Hematopoietic multipotent progenitor cell treated with erythropoietin and hydrocortisone succinate and interleukin-3 and kit ligand, for 8 days (in vitro differentiated cells): ENCODE results near the gene LY6G5B.

ENCODE experiments used
- DNase-seq: peaks from one replicate; pipeline ENCODE4 v3.0.0-alpha.2; 2015

LY6G5B gene

DNA sequence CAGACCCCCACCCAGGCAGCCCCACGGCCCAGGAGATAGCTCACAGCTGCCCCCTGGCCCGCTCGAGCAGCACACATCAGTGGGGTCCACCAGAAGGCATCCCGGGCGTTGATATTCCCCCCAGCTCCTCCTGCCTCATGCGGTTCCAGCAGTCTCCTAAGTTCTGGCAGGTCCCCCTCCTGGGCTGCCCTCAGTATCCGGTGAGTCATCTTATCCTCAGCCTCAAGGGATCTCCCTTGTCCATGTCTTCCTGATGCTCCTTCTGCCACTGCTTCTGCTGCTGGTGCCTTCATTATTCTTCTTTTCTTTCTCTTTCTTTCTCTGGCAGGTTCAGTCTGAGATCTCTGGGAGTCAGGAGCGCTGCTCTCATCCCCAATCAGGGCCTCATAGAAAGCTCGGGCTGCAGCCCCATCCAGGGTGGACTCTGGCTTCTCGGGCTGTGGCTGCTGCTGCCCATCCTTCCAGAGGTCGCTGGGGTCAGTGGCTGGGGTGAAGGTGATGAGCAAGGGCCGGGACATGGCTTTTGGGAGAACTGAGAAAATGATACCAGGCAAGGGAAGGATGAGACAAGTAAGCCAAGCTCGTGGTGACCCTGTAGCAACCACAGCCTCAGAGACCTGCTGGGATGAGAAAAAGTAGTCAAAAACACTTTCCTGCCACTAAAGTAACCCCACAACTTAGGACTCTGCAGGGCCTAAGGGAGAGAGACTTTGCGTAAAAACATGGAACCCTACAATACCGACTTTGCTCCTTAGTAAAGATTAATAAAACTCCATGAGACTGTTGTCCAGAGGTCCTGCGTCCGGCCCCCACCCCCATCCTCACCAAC is 5.6 kb upstream of the LY6G5B start:
- DNase-seq: no peak

DNA sequence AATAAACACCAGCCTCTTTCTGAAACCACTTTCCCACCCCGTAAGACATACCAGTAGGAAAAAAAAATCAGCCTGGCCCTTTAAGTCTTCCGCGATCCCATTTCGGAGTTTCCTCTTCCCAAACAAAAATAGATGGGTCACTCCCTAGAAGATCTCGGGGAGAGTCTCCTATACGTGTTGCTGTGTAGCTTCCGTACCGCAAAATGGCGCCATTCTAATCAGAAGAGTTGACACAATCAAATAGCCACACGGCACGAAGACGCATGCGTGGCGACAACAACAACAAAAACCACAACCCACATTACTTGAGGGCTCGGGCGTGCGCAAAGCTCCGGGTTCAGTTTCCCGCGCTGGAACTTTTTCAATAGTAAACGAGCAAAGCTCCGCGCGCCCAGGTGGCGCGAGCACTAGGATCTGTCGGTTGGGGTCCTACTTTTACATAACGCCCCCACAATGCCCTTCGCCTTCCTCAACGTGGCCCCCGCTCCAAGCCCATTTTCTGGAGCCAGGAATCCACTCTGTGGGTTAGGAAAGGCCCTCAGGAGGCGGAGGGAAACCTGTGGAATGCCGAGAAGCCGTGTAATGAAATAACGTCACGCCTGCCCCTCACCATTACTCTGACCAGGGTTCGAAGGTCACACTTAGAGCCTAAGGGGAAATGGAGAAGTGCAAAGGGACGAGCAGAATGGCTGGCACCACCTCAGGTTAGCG is 4.8 kb upstream of the LY6G5B start, which contains the start of gene GPANK1:
Gene GPANK1, minus strand, starts transcription at position 208 of the 711 bp plus-strand sequence. CDS start 519 bp downstream, outside the sequence.
- DNase-seq: peak; percentile 99

DNA sequence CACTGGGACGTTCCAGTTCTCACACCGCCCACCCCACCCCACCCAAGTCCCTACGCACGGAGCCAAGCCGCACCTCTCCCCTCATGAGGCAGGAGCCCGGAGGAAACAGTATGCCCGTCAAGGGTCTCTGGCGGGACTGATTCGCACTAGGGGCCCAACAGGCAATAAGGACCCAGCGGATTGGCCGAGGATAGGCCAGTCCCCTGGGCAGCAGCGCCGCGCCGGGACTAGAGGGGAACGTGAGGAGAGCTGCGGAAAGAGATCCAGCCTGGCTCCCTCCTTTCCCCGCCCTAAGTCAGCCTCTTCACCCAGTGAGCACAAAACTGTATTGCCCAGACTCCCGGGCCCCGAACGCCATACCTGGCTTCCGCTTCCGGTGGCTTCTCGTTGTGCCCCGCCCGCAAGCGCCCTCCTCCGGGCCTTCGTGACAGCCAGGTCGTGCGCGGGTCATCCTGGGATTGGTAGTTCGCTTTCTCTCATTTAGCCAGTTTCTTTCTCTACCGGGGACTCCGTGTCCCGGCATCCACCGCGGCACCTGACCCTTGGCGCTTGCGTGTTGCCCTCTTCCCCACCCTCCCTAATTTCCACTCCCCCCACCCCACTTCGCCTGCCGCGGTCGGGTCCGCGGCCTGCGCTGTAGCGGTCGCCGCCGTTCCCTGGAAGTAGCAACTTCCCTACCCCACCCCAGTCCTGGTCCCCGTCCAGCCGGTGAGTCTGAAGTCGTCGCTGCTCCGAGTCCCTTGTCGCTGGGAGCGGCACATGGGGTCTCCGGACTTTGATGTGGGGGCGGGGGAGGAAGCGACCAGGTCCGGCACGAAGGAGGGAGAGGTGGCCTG is 4.1 kb upstream of the LY6G5B start, which contains the start of gene CSNK2B:
Gene CSNK2B, plus strand, starts transcription at position 580 of the 836 bp plus-strand sequence. CDS start 752 bp downstream, outside the sequence.
- peak; percentile 98 for DNase-seq

DNA sequence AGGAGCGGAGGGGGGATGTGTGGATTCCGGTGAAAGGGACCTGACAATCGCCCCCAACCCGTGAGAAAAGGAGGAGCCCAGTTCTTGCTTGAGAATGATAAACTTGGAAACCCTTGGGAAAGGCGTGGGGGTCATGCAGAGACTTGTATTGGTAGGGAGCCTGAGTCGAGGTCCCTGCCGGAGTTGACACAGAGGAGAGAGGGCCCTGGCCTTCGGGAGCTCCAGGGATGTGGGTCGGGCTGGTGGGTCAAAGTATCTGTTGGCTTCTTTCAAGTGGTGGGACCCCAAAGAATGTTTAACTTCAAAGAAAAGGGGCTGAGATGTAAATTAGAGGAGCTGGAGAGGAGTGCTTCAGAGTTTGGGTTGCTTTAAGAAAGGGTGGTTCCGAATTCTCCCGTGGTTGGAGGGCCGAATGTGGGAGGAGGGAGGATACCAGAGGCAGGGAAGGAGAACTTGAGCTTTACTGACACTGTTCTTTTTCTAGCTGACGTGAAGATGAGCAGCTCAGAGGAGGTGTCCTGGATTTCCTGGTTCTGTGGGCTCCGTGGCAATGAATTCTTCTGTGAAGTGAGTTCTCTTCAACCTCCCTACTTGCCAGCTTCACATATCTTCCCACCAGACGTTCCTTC is 3.3 kb upstream of the LY6G5B start:
- DNase-seq: peak; percentile 17

DNA sequence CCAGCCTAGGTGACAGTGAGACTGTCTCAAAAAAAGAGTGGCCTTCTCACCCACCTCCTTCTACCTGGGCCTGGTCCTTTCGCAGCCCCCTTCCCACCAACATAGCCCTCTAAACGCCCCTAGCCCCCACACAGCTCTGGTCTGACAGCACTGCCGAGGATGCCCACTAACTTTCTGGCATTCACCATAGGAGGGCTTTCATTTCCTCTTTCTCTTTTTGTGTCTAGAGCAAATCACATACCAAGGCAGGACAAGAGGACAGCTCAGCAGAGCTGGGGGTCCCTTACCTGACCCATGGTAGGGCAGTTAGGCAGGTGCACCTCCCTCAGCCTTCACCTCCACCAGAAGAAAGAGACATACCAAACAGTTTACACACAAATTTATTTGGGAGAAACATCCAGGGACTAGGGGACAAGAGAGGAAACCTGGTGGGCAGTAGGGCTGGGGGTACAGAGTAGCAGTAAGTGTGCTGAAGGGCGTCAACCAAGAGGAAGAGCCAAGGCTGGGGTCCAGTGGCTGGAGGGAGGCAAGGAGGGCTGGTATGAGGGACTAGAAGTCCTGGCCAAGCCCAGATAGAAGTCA is 6.6 kb downstream of the LY6G5B start:
- no peak for DNase-seq

DNA sequence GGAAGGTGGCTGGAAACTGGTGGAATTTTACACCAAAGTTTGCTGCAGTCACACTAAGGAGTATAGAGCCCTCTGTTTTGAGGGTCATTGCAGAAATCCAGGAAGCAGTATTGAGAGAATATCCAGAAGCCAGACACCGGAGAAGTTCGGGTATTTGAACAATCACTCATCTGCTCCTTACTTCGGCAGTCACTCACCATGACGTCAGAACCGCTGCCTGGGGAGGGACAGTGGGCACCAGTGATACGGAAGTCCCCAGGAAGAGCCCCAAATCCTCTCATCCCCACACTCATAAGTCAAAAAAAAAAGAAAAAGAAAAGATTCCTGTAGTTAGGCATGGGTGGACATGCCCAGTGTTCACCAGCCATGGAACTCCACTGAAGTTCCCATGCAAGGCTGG is 7.1 kb downstream of the LY6G5B start:
- DNase-seq: no peak

DNA sequence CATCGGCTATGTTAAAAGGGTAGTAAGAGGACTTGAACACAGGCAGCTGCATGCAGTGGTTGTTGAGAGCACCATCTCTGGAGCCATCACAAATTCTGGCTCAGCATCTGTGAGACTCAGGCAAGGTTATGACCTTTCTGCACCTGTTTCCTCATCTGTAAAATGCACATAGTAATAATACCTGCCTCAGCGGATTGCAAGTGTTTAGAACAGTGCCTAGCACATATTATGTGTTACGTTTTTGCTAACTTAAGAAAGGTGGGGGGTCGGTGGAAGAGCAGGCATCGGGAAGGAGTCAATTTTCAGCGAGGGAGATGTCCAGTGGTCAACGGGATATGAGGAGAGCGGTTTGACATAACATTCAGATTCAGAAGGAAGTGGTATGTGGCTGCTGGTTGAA is 8.2 kb downstream of the LY6G5B start:
- DNase-seq: no peak

DNA sequence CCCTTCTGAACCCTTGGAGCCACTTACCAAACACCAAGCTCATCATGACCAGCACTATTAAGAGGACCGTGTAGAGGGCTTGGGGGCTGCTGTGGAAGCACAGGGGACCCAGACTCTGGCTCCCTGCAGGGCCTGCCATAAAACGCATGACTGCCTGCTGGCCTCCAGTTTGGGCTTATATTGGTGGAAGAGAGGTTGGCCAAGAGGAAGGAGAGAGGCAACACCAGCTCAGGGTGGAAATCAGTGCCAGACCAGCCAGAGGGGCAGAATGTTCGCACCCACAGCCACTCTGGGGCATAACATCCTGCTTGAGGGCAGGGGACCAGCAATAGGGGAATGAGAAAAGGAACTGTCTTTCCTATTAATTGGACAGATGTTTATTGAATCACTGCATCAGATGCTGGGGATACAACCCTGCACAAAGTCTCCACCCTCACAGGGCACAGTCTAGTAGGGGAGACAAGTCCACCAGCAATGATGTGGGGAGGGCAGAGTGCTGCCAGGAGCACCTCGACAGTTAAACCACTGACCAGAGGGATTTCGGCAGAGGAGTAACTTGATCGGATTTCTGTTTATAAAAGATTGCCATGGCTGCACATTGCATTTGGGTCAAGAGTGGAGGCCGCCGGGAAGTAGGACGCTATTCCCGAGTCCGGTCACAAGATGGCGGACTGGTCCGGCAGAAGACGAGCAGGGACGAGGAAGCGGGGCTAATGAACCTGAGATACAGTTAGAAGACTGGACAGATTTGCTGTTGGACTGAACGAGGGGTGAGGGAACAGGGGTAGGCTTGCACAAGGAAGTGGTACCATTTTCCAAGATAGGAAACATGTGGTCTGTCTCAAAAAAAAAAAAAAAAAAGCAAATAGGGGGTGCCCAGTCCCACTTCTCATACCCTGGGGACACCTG is 10.7 kb downstream of the LY6G5B start, which contains the start of gene LY6G5C:
Gene LY6G5C, minus strand, starts transcription at position 842 of the 909 bp plus-strand sequence. Its CDS starts 694 bp downstream, at position 148.
- DNase-seq: peak; percentile 81

DNA sequence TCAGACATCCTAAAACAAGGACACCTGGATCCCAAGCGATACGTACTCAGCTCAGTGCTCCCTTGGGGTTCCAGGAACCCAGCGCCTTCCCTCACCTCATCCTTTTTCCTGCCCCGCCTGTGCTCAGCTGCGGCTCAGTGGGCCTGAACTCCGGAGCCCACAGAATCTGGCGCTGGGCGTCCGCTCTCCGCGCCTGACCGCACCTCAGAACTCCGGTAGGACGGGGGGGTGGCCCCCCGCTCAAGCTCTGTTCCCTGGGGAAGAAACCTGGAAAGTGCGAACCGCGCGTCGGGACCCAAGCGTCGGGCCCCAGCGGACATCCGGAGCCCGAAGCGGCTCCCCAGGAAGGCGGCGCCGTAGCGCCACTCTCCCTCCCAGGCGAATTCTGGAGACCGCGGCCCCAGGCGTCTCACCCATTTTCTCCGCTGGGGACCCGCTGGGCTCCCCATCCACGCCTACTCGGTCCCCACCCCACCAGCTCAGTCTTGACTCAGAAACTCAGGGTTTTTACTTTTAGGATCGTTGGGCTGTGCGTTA is 11.4 kb downstream of the LY6G5B start:
- peak; percentile 49 for DNase-seq

DNA sequence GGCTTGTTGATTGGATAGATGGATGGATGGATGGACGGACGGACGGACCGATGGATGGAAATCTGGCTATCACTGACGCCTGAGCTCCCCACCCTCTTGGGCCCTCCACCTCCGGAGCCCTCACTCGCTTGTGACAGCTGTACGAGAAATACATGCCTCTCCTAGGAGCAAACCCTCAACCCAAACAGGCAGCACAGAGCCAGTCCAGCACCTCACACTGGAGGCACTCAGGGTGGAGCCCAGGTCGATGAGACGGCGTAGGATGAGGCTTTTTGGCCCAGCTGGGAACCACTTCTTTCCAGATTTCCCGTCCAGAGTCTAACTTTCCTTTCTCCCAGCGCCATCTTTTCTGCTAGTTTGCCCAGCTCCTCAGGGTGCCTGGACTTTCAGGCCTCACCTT is 13.8 kb downstream of the LY6G5B start:
- no peak for DNase-seq

DNA sequence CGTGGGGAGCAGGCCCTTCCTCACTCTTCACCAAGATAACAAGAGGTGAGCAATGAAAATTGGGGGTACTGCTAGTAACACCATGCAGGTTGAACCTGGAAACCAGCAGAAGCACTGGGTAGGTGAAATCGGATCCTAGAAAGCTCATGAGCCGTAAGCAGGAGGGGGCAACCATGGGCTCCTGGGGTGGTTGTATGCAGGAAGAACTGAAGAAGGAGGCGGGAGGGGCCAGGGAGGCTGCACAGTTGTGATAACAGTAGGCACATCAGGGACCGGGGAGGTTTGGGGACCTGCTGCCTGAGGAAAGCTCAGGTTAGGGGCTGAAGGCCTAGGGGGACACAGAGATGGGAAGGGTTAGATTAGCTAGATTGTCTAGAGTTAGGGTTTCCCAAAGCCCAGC is 16.7 kb downstream of the LY6G5B start:
- DNase-seq: peak; percentile 76

DNA sequence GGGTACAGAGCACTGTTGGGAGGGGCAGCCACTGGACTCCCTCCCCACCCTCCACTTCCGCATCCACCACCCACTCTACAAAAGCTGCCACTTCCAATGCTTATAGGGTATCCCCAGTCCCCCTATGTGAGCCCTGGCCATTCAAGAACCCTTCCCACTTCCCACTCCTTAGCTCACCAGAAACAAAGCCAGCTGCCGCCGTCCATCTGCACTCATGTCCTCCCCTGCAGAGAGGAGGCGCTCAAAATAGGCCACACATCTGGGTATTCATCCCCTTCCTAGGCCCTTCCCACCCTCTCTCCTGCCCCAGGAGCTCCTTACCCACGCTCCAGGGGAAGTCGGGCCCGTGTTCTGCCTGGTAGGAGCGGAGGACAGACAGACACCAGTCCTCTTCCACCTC is 17.5 kb downstream of the LY6G5B start:
- DNase-seq: no peak

DNA sequence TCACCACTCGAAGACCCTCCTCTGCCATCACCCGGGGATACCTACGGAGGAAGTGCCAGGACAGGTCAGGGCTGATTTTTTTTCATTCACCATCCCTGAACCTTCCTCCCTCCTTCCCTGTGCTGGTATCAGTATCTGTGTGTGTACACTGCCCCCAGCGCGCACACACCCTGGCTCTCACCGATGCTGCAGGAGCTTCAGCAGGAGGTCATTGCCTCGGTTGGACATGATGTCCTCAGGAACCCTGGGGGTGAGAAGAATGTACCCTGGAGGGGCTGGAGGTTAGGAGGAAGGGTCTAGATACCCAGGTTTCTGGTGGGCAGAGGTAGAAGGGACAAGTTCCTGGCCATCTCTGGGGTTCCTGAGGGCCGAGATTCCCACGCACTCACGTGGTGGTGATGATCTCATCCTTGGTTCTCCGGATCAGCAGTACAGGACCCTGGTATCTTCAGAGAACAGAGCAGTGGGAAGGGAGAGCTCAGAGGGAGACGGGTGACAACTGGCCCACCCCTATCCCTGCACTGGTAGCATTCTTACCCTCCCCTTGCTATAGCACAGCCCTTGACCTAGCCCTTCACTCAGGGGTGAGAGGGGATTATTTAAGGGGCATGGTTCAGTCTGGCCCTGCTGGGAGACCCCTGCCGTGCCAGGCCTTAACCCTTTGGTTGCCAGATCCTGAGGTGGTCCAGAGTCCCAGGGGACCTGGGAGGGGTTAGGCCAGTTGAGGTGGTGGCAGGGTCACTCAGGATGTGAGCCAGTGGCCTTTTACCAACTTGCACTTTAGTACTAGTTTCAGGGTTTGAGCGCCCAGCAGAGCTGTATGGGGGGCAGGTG is 18.3 kb downstream of the LY6G5B start:
- no peak for DNase-seq

DNA sequence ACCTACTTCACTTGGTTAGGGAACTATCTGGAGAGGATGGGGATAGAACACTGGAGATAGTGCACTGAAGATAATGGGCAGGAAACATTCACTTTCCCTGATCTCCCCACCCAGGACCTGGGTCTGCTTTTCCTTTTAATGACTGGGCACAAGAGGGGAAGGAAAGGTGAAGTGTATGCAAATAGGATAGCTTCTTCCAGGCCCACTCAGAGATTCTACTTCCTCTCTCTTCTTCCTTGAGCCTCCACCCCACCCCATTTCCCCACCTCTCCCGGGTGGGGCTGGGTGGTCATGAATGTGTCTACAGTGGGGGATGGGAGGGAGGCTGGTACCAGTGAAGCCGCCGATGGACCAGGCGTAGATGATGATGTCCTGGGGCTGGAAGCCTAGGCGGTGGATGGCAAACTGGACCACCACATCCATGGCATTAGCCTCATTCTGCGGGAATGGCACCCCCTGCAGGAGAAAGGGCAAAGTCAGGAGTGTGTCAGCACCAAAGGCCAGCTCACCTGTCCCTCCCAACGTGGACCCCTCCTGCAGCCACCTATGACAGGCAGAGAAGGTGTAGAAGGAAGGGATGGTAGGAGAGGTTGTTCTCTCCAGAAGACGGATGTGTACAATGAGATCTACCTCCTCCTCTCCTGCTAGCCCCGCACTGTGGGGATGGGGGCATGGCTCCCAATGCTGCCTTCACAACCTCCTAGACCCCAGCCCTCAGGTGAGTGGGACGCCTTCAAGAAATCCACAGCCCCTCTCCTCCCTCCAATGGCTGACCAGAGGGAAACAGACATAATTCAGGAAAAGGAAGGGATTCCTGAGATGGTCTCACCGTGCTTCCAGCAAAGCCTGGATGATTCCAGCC is 19.7 kb downstream of the LY6G5B start:
- peak; percentile 23 for DNase-seq

DNA sequence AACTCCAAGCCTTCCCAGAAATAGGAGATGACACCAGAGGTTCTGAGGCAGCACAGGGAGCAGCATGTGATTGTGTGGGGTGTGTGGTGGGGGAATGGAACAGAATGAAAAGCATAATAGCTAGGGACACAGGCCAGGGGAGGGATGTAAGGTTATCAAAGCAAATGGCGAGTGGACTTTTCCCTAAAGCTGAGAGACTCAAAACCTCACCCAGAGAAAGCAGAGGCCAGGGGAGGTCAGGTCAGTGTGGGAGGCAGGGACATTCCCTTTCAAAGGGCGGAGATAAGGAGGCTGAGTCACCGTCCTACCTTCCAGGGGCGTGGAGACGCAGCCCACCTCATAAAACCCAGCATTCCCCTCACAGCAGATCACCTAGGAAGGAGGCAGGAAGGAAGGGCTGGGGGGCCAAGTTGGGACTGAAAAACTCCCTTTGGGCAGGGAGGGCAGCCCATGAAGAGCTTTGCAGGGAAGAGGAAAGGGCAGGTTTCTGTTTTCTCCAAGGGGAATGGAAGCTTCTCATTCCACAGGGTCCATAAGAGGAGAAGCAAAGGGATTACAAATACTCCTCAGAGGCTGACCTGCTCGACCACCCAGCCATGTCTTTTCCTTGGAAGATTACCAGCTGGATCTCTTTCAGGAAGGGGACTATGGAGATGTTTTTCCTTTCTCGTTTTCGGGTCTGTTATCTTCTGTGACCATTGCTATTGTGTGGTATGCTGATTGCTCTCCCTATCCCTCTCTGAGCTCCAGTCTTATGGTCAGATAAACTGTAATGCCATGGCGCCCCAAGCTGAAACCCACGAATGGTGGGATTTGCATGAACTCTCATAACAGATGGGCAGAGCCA is 20.7 kb downstream of the LY6G5B start:
- DNase-seq: peak; percentile 82

DNA sequence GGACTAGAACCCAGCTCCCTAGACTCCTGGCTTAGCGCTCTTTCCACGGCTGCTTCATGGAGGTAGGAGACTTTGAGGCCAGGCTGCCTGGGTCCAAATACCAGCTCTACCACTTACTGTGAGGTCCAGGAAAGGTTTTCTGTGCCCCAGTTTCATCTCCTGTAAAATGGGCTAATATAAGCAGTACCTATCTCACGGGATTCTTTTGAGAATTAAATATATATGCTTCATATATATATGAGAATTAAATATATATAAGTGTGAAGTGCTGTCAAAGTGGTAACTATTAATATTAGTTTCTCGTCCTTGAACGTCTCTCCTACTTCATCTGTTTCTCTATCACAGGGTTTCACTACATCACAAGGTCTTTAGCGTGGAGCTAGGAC is 21.3 kb downstream of the LY6G5B start:
- no peak for DNase-seq

DNA sequence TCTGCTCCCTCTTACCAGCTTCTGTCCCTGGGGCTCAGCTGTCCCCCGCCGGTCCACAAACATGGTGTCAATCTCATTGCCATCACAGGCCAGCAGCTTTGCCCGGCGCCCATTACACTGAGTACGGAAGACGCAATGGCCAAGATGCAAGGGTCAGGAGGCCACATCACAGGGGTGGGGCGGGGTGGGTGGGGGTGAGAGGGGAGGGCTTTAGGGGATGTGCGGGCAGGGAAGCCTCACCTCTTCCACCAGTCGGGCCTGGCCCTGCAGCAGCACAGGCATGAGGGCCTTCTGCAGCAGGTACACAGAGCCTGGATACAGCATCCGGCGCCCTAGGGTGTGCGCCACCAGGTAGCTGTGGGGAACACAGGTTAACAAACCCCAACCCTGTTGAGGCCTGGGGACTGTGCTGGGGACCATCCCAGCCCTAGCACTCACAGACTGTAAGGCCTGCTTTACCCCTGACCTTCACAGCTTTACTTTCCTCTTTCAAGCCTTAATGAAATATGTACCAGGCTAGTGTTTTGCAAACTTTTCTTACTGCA is 21.9 kb downstream of the LY6G5B start:
- DNase-seq: no peak
